ENCODE measurements around the gene SCN4A. TPM values are rescaled to one million over a fixed set of nuclear protein-coding genes. Genes with fewer than 3 reads are reported as not detected.
"Not testable (repeated sequence)": the region's sequence is repeated elsewhere in the genome, so short reads cannot be mapped to it uniquely, and the experiment has no call there.

SCN4A gene
- polyA plus RNA-seq, 1 donor from 2014 or later = not detected

DNA sequence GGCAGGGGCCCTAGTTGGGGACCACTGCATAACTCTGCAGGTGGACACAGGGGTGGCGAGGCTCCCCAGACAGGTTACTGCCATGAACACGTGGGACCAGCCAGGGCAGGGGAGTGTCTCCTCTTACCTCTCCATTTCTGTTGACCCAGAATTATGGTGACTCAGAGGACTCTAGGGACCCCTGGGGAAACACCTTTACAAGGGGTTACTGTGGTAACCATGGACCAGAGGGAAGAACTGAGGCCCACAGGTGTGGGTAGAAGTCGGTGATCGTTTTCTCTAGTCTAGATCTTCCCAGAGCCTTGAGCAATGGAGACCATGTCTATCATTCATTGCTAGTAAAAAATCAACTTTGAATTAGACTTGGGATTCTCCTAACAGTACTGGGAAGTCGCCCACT is 51.9 kb downstream of the SCN4A start:
- not testable (repeated sequence) for H4K20me1 ChIP-seq (ENCODE audit: insufficient read depth)

DNA sequence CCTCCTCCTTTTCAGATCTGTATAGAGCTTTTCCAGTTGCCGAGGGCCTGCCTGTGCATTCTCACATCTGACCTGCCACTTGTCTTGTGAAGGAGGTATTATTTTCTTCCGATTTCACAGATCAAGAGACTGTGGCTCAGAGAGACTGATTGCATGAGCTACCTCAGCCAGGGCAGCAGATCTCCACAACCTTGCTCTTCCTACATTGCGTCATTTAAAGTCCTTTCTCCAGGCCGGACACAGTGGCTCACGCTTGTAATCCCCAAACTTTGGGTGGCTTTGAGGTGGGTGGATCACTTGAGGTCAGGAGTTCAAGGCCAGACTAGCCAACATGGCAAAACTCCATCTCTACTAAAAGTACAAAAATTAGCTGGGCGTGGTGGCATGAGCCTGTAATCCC is 52.7 kb downstream of the SCN4A start:
- H3K4me2 ChIP-seq (ENCODE audit: low read length); H4K20me1 ChIP-seq (ENCODE audit: insufficient read depth); H3K27me3 ChIP-seq (ENCODE audit: insufficient read depth, low read depth, low read length); H3F3A ChIP-seq (ENCODE audit: insufficient read depth, low read length, poor library complexity, severe bottlenecking); H2AFZ ChIP-seq (ENCODE audit: low read depth, low read length); H3K9ac ChIP-seq (ENCODE audit: low read length); H3K4me3 ChIP-seq (ENCODE audit: low read length); H3K36me3 ChIP-seq (ENCODE audit: insufficient read depth, low read length); H3K9me2 ChIP-seq (ENCODE audit: insufficient read depth, low read length); H3K27ac ChIP-seq (ENCODE audit: low read length); H3K79me2 ChIP-seq (replicated peaks; ENCODE audit: insufficient read depth, low read length); H3K9me3 ChIP-seq (ENCODE audit: low read length): not testable (repeated sequence)

More for the DNA sequence above, 51.9 kb downstream of the SCN4A start:
- H3K27ac ChIP-seq (ENCODE audit: low read length); H3K9me3 ChIP-seq (ENCODE audit: low read length); H3K36me3 ChIP-seq (ENCODE audit: insufficient read depth, low read length); H2AFZ ChIP-seq (ENCODE audit: low read depth, low read length); H3K4me3 ChIP-seq (ENCODE audit: low read length); H3K9me2 ChIP-seq (ENCODE audit: insufficient read depth, low read length); H3K9ac ChIP-seq (ENCODE audit: low read length); H3K79me2 ChIP-seq (replicated peaks; ENCODE audit: insufficient read depth, low read length); H3K4me2 ChIP-seq (ENCODE audit: low read length); H3K27me3 ChIP-seq (ENCODE audit: insufficient read depth, low read depth, low read length); H3F3A ChIP-seq (ENCODE audit: insufficient read depth, low read length, poor library complexity, severe bottlenecking): not testable (repeated sequence)

- Histone ChIP-seq H3K4me2 (ENCODE audit: low read length) (no peak overlapping the region), H3K4me3 (ENCODE audit: low read length) (no peak overlapping the region), H3K9me3 (ENCODE audit: low read length) (no peaks in the 10 kb centered on the region), H3K27me3 (ENCODE audit: insufficient read depth, low read depth, low read length) (no peaks in the 10 kb centered on the region), H4K20me1 (ENCODE audit: insufficient read depth) (no peaks in the 10 kb centered on the region), H3F3A (ENCODE audit: insufficient read depth, low read length, poor library complexity, severe bottlenecking) (no peaks in the 10 kb centered on the region), H3K9ac (ENCODE audit: low read length) (no peak overlapping the region), H3K9me2 (ENCODE audit: insufficient read depth, low read length) (no peaks in the 10 kb centered on the region), H3K36me3 (ENCODE audit: insufficient read depth, low read length) (no peaks in the 10 kb centered on the region), H3K27ac (ENCODE audit: low read length) (no peak overlapping the region), H3K79me2 (replicated peaks; ENCODE audit: insufficient read depth, low read length) (no peaks in the 10 kb centered on the region), H2AFZ (ENCODE audit: low read depth, low read length) (no peak overlapping the region)
- no peak for TF ChIP-seq EZH2 (IDR thresholded peaks at IDR 0.05; ENCODE audit: borderline replicate concordance, insufficient read depth, low read length, poor library complexity, severe bottlenecking)
- TF ChIP-seq EP300 (conservative IDR thresholded peaks at IDR 0.05; ENCODE audit: poor library complexity, severe bottlenecking) = no peak
- TF ChIP-seq, protein P1, sequence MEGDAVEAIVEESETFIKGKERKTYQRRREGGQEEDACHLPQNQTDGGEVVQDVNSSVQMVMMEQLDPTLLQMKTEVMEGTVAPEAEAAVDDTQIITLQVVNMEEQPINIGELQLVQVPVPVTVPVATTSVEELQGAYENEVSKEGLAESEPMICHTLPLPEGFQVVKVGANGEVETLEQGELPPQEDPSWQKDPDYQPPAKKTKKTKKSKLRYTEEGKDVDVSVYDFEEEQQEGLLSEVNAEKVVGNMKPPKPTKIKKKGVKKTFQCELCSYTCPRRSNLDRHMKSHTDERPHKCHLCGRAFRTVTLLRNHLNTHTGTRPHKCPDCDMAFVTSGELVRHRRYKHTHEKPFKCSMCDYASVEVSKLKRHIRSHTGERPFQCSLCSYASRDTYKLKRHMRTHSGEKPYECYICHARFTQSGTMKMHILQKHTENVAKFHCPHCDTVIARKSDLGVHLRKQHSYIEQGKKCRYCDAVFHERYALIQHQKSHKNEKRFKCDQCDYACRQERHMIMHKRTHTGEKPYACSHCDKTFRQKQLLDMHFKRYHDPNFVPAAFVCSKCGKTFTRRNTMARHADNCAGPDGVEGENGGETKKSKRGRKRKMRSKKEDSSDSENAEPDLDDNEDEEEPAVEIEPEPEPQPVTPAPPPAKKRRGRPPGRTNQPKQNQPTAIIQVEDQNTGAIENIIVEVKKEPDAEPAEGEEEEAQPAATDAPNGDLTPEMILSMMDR (IDR thresholded peaks at IDR 0.05; ENCODE audit: poor library complexity, severe bottlenecking) = peak; percentile 71
- TF ChIP-seq RAD21 (conservative IDR thresholded peaks at IDR 0.05) = peak; percentile 70
- TF ChIP-seq SMC3 (conservative IDR thresholded peaks at IDR 0.05; ENCODE audit: poor library complexity) = peak; percentile 72
These were observed 53.4 kb downstream of the SCN4A start for GRCh38 chr17:63919311-63919723.

DNA sequence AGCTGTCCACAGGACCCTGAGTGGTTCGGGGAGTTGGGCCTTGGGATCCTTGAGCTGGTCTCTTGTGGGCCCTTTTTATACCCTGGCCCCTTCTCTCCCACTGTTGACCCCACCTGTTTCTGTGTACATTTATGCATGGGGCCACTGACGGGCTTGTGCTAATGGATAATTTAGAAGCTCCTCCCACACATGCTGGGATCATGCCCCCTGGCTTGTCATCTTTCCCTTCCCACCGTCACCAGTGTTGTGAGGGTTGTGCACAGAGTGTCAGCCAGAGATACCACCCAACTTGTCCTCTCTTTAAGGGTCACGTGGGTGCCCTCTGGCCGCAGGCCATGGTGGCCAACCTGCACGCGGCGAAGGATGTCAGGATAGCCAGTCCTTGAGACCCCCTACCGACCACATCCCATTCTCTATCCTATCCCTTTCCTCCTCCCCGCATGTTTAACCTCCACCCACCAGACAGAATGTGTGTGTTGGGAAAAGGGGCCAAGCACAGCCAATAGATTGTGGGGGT is 53.9 kb downstream of the SCN4A start, which contains the start of gene GH1:
TSS of gene GH1 (minus strand) at position 51 of the 517 bp plus-strand sequence. CDS start 63 bp downstream, outside the sequence.
- not testable (repeated sequence) for H3K27ac ChIP-seq (ENCODE audit: low read length); H3F3A ChIP-seq (ENCODE audit: insufficient read depth, low read length, poor library complexity, severe bottlenecking); H2AFZ ChIP-seq (ENCODE audit: low read depth, low read length); H3K36me3 ChIP-seq (ENCODE audit: insufficient read depth, low read length); H3K9me3 ChIP-seq (ENCODE audit: low read length); H3K79me2 ChIP-seq (replicated peaks; ENCODE audit: insufficient read depth, low read length); H3K9ac ChIP-seq (ENCODE audit: low read length); H3K4me2 ChIP-seq (ENCODE audit: low read length); H3K27me3 ChIP-seq (ENCODE audit: insufficient read depth, low read depth, low read length); H3K4me3 ChIP-seq (ENCODE audit: low read length); H3K9me2 ChIP-seq (ENCODE audit: insufficient read depth, low read length); H4K20me1 ChIP-seq (ENCODE audit: insufficient read depth)

All from neural cell (in vitro differentiated cells).